ENCODE measurements around the gene SLC39A8. TPM values are rescaled to one million over a fixed set of nuclear protein-coding genes. Genes with fewer than 3 reads are reported as not detected.
"Not testable (repeated sequence)": the region's sequence is repeated elsewhere in the genome, so short reads cannot be mapped to it uniquely, and the experiment has no call there.

The SLC39A8 gene
- total RNA-seq, 2 experiments from 2014 or later: 79.6 to 83.0 TPM

DNA sequence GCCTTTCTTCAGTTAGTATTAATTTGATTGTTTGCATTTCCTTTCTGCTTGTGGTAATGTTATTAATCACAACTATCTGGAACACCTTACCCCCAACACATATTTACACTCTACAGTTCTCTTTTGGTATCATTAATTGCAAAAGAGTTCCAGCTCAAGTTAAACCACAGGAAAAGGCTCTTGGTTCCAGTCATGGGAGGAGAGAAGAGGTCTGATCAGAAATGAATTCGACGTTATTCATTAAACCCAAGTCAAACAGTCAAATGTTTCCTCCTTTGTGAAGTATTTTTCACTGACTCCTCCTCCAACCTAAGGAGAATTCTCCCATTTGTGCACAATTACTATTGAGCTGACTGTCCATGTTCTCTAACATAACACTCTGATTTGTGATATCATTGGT is 91.4 kb downstream of the SLC39A8 start:
- Mint-ChIP-seq H3K36me3 (ENCODE audit: low read depth) (no peaks in the 10 kb centered on the region), H3K4me3 (no peak overlapping the region), H3K27ac (no peak overlapping the region), H3K9me3 (ENCODE audit: insufficient read depth) (no peaks in the 10 kb centered on the region), H3K4me1 (ENCODE audit: low read depth) (peaks cover 5% of the 10 kb centered on the region), H3K27me3 (ENCODE audit: low read depth) (no peaks in the 10 kb centered on the region)
- ChIA-PET POLR2A (interaction anchor here (1.0 kb wide), 1 partner anchor 92 kb away, joined by 3 read pairs; no protein-coding TSS in a partner anchor), CTCF (no interaction called here)
- no peak for ATAC-seq
- no peak for DNase-seq

DNA sequence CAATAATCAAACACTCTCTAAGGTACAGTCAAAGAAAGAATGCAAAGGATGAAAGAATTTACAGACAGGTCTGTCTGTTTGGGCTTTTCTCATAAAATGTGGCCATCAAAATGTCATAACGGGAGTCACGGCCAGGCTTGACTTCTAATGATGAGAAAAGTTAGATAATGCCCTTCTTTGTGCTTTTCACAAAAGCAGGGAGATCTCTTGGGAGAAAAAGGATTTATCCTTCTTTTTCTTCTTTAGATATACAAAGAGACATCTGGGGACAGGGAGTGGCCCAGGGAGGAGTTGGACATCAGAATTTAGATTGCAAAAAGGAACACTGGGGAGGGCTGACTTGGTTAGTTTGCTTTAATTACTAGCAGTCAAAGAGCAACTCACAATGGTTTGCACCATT is 93.1 kb downstream of the SLC39A8 start:
- Mint-ChIP-seq H3K27ac (no peak overlapping the region), H3K4me1 (ENCODE audit: low read depth) (no peaks in the 10 kb centered on the region), H3K4me3 (no peak overlapping the region), H3K9me3 (ENCODE audit: insufficient read depth) (no peaks in the 10 kb centered on the region), H3K27me3 (ENCODE audit: low read depth) (no peaks in the 10 kb centered on the region), H3K36me3 (ENCODE audit: low read depth) (no peaks in the 10 kb centered on the region)
- DNase-seq (no peak), ATAC-seq (no peak)
- ChIA-PET CTCF (interaction anchor here (0.9 kb wide), 1 partner anchor 51 kb away, joined by 3 read pairs; no protein-coding TSS in a partner anchor), POLR2A (no interaction called here)

DNA sequence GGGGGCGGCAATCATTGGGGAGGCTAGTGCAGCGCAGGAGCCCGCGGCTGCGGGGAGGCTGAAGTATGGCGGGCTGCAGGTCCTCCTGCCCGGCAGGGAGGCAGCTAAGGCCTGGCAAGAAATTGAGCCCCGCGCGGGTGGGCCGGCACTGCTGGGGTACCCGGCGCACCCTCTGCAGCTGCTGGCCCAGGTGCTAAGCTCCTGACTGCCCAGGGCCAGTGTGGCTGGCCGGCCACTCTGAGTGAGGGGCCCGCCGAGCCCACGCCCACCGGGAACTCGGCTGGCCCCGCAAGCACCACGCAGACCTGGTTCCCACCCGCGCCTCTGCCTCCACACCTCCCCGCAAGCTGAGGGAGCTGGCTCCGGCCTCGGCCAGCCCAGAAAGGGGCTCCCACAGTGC is 94.9 kb downstream of the SLC39A8 start:
- H3K9me3 Mint-ChIP-seq (ENCODE audit: insufficient read depth): no peaks in the 10 kb centered on the region
- no peaks in the 10 kb centered on the region for H3K36me3 Mint-ChIP-seq (ENCODE audit: low read depth)
- H3K4me3 Mint-ChIP-seq: no peak overlapping the region
- DNase-seq (no peak), ATAC-seq (no peak)
- no peaks in the 10 kb centered on the region for H3K27me3 Mint-ChIP-seq (ENCODE audit: low read depth)
- CTCF ChIA-PET: no interaction called here
- POLR2A ChIA-PET: no interaction called here
- H3K27ac Mint-ChIP-seq: no peak overlapping the region
- H3K4me1 Mint-ChIP-seq (ENCODE audit: low read depth): no peaks in the 10 kb centered on the region

DNA sequence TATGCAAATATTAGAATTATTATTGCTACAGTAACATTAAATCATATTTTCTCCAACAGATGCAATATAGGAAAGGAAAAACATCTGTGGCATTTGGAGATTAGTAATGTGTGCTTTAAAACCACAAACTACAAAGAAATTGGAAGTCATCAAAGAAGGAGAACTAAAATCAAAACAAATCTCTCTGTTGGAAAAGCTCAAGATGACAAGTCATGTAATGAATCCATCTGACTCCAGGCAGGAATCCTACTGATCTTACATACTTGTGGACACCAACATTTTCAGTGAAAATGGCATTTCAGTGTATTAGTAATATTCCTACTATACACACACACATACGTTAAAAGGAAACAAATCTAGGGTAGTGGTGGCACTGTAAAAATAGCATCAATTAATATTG is 98.2 kb downstream of the SLC39A8 start:
- H3K4me1 Mint-ChIP-seq (ENCODE audit: low read depth): no peaks in the 10 kb centered on the region
- ChIA-PET POLR2A (no interaction called here), CTCF (interaction anchor here (1.1 kb wide), 1 partner anchor 11 kb away, joined by 6 read pairs; no protein-coding TSS in a partner anchor)
- no peaks in the 10 kb centered on the region for H3K27me3 Mint-ChIP-seq (ENCODE audit: low read depth)
- no peaks in the 10 kb centered on the region for H3K36me3 Mint-ChIP-seq (ENCODE audit: low read depth)
- H3K9me3 Mint-ChIP-seq (ENCODE audit: insufficient read depth): no peaks in the 10 kb centered on the region
- ATAC-seq (no peak), DNase-seq (no peak)
- H3K4me3 Mint-ChIP-seq: no peak overlapping the region
- no peak overlapping the region for H3K27ac Mint-ChIP-seq

DNA sequence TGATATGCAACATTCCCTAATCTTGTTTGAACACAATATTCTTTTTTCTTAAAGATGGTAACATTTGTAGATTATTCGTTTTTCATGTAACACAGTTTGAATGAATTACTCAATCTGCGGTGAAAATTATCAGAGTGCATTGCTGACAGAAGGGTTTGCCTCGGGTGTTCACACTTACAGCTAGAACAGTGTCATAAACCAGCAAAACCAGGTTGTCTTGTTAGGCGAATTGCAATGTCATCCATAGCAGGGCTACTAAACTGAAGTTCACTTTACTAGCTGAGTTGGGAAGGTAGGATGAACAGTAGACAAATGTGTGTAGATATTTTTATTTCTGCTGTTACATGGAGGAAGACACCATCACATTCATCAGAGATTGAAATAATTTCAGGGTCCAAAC is 98.9 kb downstream of the SLC39A8 start:
- Mint-ChIP-seq H3K36me3 (ENCODE audit: low read depth) (no peaks in the 10 kb centered on the region), H3K4me3 (no peak overlapping the region), H3K27me3 (ENCODE audit: low read depth) (no peaks in the 10 kb centered on the region), H3K4me1 (ENCODE audit: low read depth) (no peaks in the 10 kb centered on the region), H3K9me3 (ENCODE audit: insufficient read depth) (no peaks in the 10 kb centered on the region), H3K27ac (no peak overlapping the region)
- DNase-seq (no peak), ATAC-seq (no peak)
- ChIA-PET CTCF (interaction anchor here (1.1 kb wide), 1 partner anchor 12 kb away, joined by 6 read pairs; no protein-coding TSS in a partner anchor), POLR2A (no interaction called here)

DNA sequence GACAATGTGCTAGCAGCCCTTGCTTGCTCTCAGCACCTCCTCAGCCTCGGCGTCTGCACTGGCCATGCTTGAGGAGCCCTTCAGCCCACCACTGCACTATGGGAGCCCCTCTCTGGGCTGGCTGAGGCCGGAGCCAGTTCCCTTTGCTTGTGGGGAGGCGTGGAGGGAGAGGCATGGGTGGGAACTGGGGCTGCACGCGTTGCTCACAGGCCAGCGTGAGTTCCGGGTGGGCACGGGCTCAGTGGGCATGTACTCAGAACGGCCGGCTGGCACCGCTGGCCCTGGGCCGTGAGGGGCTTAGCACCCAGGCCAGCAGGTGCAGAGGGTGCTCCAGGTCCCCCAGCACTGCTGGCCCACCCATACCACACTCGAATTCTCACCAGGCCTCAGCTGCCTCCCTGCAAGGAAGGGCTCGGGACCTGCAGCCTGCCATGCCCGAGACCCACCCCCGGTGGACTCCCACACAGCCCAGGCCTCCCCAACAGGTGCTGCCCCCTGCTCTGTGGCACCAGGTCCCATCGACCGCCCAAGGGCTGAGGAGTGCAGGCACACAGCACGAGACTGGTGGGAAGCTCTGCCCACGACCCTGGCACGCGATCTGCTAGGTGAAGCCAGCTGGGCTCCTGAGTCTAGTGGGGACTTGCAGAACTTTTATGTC is 100.3 kb downstream of the SLC39A8 start:
- CTCF ChIA-PET: no interaction called here
- DNase-seq (no peak), ATAC-seq (no peak)
- Mint-ChIP-seq H3K4me1 (ENCODE audit: low read depth) (no peaks in the 10 kb centered on the region), H3K27ac (no peak overlapping the region), H3K27me3 (ENCODE audit: low read depth) (no peaks in the 10 kb centered on the region), H3K36me3 (ENCODE audit: low read depth) (no peaks in the 10 kb centered on the region), H3K9me3 (ENCODE audit: insufficient read depth) (no peaks in the 10 kb centered on the region), H3K4me3 (no peak overlapping the region)
- POLR2A ChIA-PET: no interaction called here

DNA sequence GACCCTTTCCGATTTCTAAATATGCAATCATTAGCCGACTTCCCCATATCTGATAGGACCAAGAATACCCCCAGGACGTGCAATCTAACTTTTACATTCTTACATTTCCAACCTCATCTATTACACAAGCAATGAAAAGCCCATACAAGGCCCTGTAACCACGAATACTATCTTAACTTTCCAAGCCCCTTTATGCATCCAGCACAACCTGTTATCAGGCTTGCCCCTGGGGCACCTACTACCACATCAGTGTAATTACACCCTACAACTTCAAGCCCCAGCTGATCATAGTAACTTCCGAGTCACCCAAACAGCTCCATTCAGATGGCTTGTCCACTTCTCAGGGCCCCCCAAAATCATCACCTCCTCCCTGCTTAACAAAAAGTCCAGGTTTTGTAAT is 102.0 kb downstream of the SLC39A8 start:
- H3K4me3 Mint-ChIP-seq; CTCF ChIA-PET; H3K4me1 Mint-ChIP-seq (ENCODE audit: low read depth); POLR2A ChIA-PET; H3K27ac Mint-ChIP-seq; H3K27me3 Mint-ChIP-seq (ENCODE audit: low read depth); DNase-seq; ATAC-seq; H3K9me3 Mint-ChIP-seq (ENCODE audit: insufficient read depth); H3K36me3 Mint-ChIP-seq (ENCODE audit: low read depth): not testable (repeated sequence)

DNA sequence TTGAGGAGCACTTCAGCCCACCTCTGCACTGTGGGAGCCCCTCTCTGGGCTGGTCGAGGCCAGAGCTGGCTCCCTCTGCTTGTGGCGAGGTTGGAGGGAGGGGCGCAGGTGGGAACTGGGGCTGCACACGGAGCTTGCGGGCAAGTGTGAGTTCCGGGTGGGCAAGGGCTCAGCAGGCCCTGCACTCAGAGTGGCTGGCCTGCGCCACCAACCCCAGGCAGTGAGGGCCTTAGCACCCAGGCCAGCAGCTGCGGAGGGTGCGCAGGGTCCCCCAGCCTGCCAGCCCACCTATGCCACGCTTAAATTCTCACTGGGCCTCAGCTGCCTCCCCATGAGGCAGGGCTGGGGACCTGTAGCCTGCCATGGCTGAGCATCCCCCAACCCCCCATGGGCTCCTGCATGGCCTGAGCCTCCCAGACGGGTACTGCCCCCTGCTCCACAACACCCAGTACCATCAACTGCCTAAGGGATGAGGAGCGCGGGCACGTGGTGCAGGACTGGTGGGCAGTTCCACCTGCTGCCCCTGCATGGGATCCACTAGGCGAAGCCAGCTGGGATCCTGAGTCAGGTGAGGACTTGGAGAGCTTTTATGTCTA is 110.9 kb downstream of the SLC39A8 start:
- DNase-seq (no peak), ATAC-seq (no peak)
- Mint-ChIP-seq H3K9me3 (ENCODE audit: insufficient read depth) (no peaks in the 10 kb centered on the region), H3K27ac (no peak overlapping the region), H3K4me1 (ENCODE audit: low read depth) (no peaks in the 10 kb centered on the region), H3K4me3 (no peak overlapping the region), H3K27me3 (ENCODE audit: low read depth) (no peaks in the 10 kb centered on the region), H3K36me3 (ENCODE audit: low read depth) (no peaks in the 10 kb centered on the region)
- POLR2A ChIA-PET: no interaction called here
- CTCF ChIA-PET: no interaction called here

DNA sequence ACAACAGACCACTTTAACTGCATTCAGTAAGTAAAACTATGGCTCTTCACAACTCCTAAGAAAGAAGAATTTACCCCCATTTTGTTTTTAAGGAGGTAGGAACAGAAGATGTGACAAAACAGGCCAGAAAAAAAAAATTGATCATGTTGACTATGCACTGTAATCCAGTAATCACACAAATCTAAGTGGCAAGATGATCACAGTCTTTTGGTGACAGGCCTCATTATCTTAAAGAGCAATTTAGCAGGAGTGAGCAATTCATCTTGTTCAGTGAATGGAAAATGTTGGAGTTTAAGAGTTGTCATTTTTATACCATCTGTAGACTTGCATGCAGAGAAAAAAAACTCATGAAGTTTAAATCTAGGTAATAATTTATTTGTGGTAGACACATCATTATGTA is 115.1 kb downstream of the SLC39A8 start:
- H3K9me3 Mint-ChIP-seq (ENCODE audit: insufficient read depth): no peaks in the 10 kb centered on the region
- no peak overlapping the region for H3K4me3 Mint-ChIP-seq
- no peaks in the 10 kb centered on the region for H3K4me1 Mint-ChIP-seq (ENCODE audit: low read depth)
- DNase-seq: no peak
- CTCF ChIA-PET: no interaction called here
- H3K27ac Mint-ChIP-seq: no peak overlapping the region
- H3K27me3 Mint-ChIP-seq (ENCODE audit: low read depth): no peaks in the 10 kb centered on the region
- no peak for ATAC-seq
- no peaks in the 10 kb centered on the region for H3K36me3 Mint-ChIP-seq (ENCODE audit: low read depth)
- POLR2A ChIA-PET: no interaction called here

DNA sequence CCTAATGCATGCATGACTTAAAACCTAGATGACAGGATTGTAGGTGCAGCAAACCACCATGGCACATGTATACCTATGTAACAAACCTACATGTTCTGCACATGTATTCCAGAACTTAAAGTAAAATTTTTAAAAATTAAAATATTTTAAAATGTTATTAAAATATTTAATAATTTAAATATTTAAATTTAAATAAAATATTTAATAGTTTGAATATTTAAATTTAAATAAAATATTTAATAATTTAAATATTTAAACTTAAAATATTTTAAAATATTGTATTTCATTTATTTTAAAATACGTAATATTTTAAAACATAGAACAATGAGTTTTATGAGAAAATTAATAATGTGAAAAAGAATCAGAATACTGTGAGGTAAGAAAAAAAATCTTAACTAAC is 117.9 kb downstream of the SLC39A8 start:
- ChIA-PET CTCF (no interaction called here), POLR2A (no interaction called here)
- Mint-ChIP-seq H3K4me3 (no peak overlapping the region), H3K36me3 (ENCODE audit: low read depth) (no peaks in the 10 kb centered on the region), H3K27ac (no peak overlapping the region), H3K9me3 (ENCODE audit: insufficient read depth) (no peaks in the 10 kb centered on the region), H3K27me3 (ENCODE audit: low read depth) (no peaks in the 10 kb centered on the region), H3K4me1 (ENCODE audit: low read depth) (no peaks in the 10 kb centered on the region)
- DNase-seq: no peak
- no peak for ATAC-seq

DNA sequence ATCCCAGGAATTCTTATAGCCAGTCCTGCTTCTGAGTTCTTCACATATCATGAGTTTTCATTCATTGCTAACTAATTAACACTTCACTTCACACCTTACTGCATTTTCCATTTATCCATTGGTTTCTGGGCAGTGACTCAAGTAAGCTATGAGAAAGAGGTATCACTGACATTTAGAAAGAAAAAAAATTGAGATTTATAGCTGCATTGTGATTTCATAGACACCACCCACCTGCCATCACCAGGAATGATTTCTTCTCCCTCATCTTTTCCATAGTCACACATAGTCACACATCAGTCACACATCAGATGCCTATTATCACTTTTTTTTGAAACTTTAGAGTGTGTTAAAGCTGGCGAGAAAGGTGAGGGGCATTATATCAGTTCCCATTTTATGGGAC is 121.8 kb downstream of the SLC39A8 start:
- ATAC-seq (no peak), DNase-seq (no peak)
- H3K4me3 Mint-ChIP-seq: no peak overlapping the region
- no peaks in the 10 kb centered on the region for H3K9me3 Mint-ChIP-seq (ENCODE audit: insufficient read depth)
- no peak overlapping the region for H3K27ac Mint-ChIP-seq
- no peaks in the 10 kb centered on the region for H3K27me3 Mint-ChIP-seq (ENCODE audit: low read depth)
- H3K4me1 Mint-ChIP-seq (ENCODE audit: low read depth): no peaks in the 10 kb centered on the region
- H3K36me3 Mint-ChIP-seq (ENCODE audit: low read depth): no peaks in the 10 kb centered on the region
- POLR2A ChIA-PET: no interaction called here
- CTCF ChIA-PET: no interaction called here

DNA sequence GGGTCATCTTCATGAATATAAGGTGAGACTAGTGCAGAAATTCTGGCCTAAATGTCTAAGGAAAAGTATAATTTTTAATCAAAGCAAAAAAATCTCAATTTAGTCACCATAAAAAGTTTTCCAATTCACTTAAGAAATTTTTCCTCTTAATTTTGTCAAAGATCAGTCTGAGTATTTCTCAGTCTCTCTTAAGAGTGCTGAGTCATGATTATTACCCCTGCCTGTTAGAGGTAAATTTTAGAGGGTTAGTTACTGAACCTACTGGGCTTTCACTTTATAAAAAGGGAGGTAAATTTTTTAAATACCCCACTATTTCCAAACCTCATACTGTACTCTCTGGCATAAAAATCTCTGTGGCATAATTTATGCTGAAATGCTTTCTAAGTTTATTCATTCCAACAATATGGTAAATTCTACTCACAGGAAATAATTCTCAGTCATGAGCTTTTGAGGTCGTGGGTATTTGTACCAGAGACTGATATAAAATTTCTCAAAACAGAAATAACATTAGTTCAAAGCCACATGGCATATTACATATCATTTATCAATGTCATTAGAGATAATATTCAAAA is 122.4 kb downstream of the SLC39A8 start:
- H3K27me3 Mint-ChIP-seq (ENCODE audit: low read depth): no peaks in the 10 kb centered on the region
- ChIA-PET CTCF (no interaction called here), POLR2A (no interaction called here)
- H3K4me3 Mint-ChIP-seq: no peak overlapping the region
- H3K9me3 Mint-ChIP-seq (ENCODE audit: insufficient read depth): no peaks in the 10 kb centered on the region
- no peak for ATAC-seq
- H3K4me1 Mint-ChIP-seq (ENCODE audit: low read depth): no peaks in the 10 kb centered on the region
- DNase-seq: no peak
- H3K36me3 Mint-ChIP-seq (ENCODE audit: low read depth): no peaks in the 10 kb centered on the region
- no peak overlapping the region for H3K27ac Mint-ChIP-seq

DNA sequence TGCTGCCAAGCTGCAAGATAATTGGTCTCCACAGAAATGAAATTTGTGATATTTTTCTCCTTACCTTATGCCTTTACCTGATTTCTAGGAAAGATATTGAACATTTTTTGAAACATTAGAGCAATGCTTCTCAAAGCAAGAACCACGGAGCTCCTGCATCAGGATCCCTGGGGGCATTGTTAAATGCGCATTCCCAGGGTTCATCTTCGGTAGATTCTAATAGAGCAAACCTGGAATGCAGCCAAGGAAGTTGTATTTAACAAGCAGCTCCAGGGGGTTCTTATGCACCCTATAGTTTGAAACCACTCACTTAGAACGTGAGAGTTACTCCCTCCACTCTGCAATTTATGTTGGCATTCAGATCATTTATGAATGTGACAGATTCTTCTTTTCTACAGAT is 126.2 kb downstream of the SLC39A8 start:
- Mint-ChIP-seq H3K9me3 (ENCODE audit: insufficient read depth) (no peaks in the 10 kb centered on the region), H3K4me1 (ENCODE audit: low read depth) (no peaks in the 10 kb centered on the region), H3K27ac (no peak overlapping the region), H3K4me3 (no peak overlapping the region), H3K27me3 (ENCODE audit: low read depth) (peaks cover 6% of the 10 kb centered on the region), H3K36me3 (ENCODE audit: low read depth) (no peaks in the 10 kb centered on the region)
- ChIA-PET CTCF (no interaction called here), POLR2A (no interaction called here)
- ATAC-seq (no peak), DNase-seq (no peak)
